ENCODE measurements around the gene RNLS. TPM values are rescaled to one million over a fixed set of nuclear protein-coding genes. Genes with fewer than 3 reads are reported as not detected.
"Not testable (repeated sequence)": the region's sequence is repeated elsewhere in the genome, so short reads cannot be mapped to it uniquely, and the experiment has no call there.

RNLS gene
- total RNA-seq, 1 experiment from 2014 or later, result 9.7 TPM

GRCh38 chr10:88491314-88491713 lies 91.8 kb downstream of the RNLS start:
- DNase-seq, result no peak
- no peaks in the 10 kb centered on the region for H3K27me3 ChIP-seq (ENCODE audit: control insufficient read depth, insufficient read depth, low read length)
- no peaks in the 10 kb centered on the region for H3K36me3 ChIP-seq (replicated peaks; ENCODE audit: control insufficient read depth, insufficient read depth, low read length)
- no peak overlapping the region for H3K4me3 ChIP-seq (ENCODE audit: insufficient read depth, low read depth, low read length)

GRCh38 chr10:88490231-88490980 lies 92.7 kb downstream of the RNLS start:
- no peaks in the 10 kb centered on the region for H3K36me3 ChIP-seq (replicated peaks; ENCODE audit: control insufficient read depth, insufficient read depth, low read length)
- no peak for DNase-seq
- no peaks in the 10 kb centered on the region for H3K27me3 ChIP-seq (ENCODE audit: control insufficient read depth, insufficient read depth, low read length)

GRCh38 chr10:88489107-88489506 lies 94.0 kb downstream of the RNLS start:
- Histone ChIP-seq H3K4me3 (ENCODE audit: insufficient read depth, low read depth, low read length) (no peak overlapping the region), H3K36me3 (replicated peaks; ENCODE audit: control insufficient read depth, insufficient read depth, low read length) (no peaks in the 10 kb centered on the region), H3K27me3 (ENCODE audit: control insufficient read depth, insufficient read depth, low read length) (no peaks in the 10 kb centered on the region)
- DNase-seq, result no peak

More at GRCh38 chr10:88490231-88490980, 92.7 kb downstream of the RNLS start:
- no peak overlapping the region for H3K4me3 ChIP-seq (ENCODE audit: insufficient read depth, low read depth, low read length)

- not testable (repeated sequence) for DNase-seq; H3K4me3 ChIP-seq (ENCODE audit: insufficient read depth, low read depth, low read length); H3K27me3 ChIP-seq (ENCODE audit: control insufficient read depth, insufficient read depth, low read length); H3K36me3 ChIP-seq (replicated peaks; ENCODE audit: control insufficient read depth, insufficient read depth, low read length)
These were observed 96.3 kb downstream of the RNLS start for GRCh38 chr10:88486816-88487215.

- H3K27me3 ChIP-seq (ENCODE audit: control insufficient read depth, insufficient read depth, low read length), result no peaks in the 10 kb centered on the region
- DNase-seq, result no peak
- H3K4me3 ChIP-seq (ENCODE audit: insufficient read depth, low read depth, low read length), result no peak overlapping the region
- no peaks in the 10 kb centered on the region for H3K36me3 ChIP-seq (replicated peaks; ENCODE audit: control insufficient read depth, insufficient read depth, low read length)
These were observed 100.9 kb downstream of the RNLS start for GRCh38 chr10:88482220-88482619.

GRCh38 chr10:88478256-88478655 lies 104.9 kb downstream of the RNLS start:
- no peak overlapping the region for H3K4me3 ChIP-seq (ENCODE audit: insufficient read depth, low read depth, low read length)
- no peaks in the 10 kb centered on the region for H3K36me3 ChIP-seq (replicated peaks; ENCODE audit: control insufficient read depth, insufficient read depth, low read length)
- DNase-seq, result no peak
- no peaks in the 10 kb centered on the region for H3K27me3 ChIP-seq (ENCODE audit: control insufficient read depth, insufficient read depth, low read length)

GRCh38 chr10:88477343-88478085 lies 105.6 kb downstream of the RNLS start:
- Histone ChIP-seq H3K36me3 (replicated peaks; ENCODE audit: control insufficient read depth, insufficient read depth, low read length) (no peaks in the 10 kb centered on the region), H3K27me3 (ENCODE audit: control insufficient read depth, insufficient read depth, low read length) (no peaks in the 10 kb centered on the region), H3K4me3 (ENCODE audit: insufficient read depth, low read depth, low read length) (no peak overlapping the region)
- DNase-seq, result no peak

- DNase-seq, result no peak
- no peaks in the 10 kb centered on the region for H3K27me3 ChIP-seq (ENCODE audit: control insufficient read depth, insufficient read depth, low read length)
- H3K4me3 ChIP-seq (ENCODE audit: insufficient read depth, low read depth, low read length), result no peak overlapping the region
- no peaks in the 10 kb centered on the region for H3K36me3 ChIP-seq (replicated peaks; ENCODE audit: control insufficient read depth, insufficient read depth, low read length)
These were observed 108.0 kb downstream of the RNLS start for GRCh38 chr10:88474884-88475844.

GRCh38 chr10:88473989-88474883 lies 108.9 kb downstream of the RNLS start:
- no peak for DNase-seq
- no peaks in the 10 kb centered on the region for H3K36me3 ChIP-seq (replicated peaks; ENCODE audit: control insufficient read depth, insufficient read depth, low read length)
- H3K27me3 ChIP-seq (ENCODE audit: control insufficient read depth, insufficient read depth, low read length), result no peaks in the 10 kb centered on the region
- no peak overlapping the region for H3K4me3 ChIP-seq (ENCODE audit: insufficient read depth, low read depth, low read length)

- H3K4me3 ChIP-seq (ENCODE audit: insufficient read depth, low read depth, low read length), result no peak overlapping the region
- H3K36me3 ChIP-seq (replicated peaks; ENCODE audit: control insufficient read depth, insufficient read depth, low read length), result no peaks in the 10 kb centered on the region
- no peak for DNase-seq
- no peaks in the 10 kb centered on the region for H3K27me3 ChIP-seq (ENCODE audit: control insufficient read depth, insufficient read depth, low read length)
These were observed 110.6 kb downstream of the RNLS start for GRCh38 chr10:88472540-88472939.

GRCh38 chr10:88471899-88472298 lies 111.2 kb downstream of the RNLS start:
- no peak overlapping the region for H3K4me3 ChIP-seq (ENCODE audit: insufficient read depth, low read depth, low read length)
- H3K27me3 ChIP-seq (ENCODE audit: control insufficient read depth, insufficient read depth, low read length), result no peaks in the 10 kb centered on the region
- DNase-seq, result no peak
- H3K36me3 ChIP-seq (replicated peaks; ENCODE audit: control insufficient read depth, insufficient read depth, low read length), result no peaks in the 10 kb centered on the region

- H3K4me3 ChIP-seq (ENCODE audit: insufficient read depth, low read depth, low read length), result no peak overlapping the region
- DNase-seq, result no peak
- H3K27me3 ChIP-seq (ENCODE audit: control insufficient read depth, insufficient read depth, low read length), result no peaks in the 10 kb centered on the region
- no peaks in the 10 kb centered on the region for H3K36me3 ChIP-seq (replicated peaks; ENCODE audit: control insufficient read depth, insufficient read depth, low read length)
These were observed 115.2 kb downstream of the RNLS start for GRCh38 chr10:88467835-88468485.

- no peaks in the 10 kb centered on the region for H3K36me3 ChIP-seq (replicated peaks; ENCODE audit: control insufficient read depth, insufficient read depth, low read length)
- H3K27me3 ChIP-seq (ENCODE audit: control insufficient read depth, insufficient read depth, low read length), result no peaks in the 10 kb centered on the region
- no peak overlapping the region for H3K4me3 ChIP-seq (ENCODE audit: insufficient read depth, low read depth, low read length)
- DNase-seq, result no peak
These were observed 116.3 kb downstream of the RNLS start for GRCh38 chr10:88466786-88467185.

Measured in H7 (cell line).